IPS DF 6.9 (cell line): ENCODE results near the gene GRIN2B.

ENCODE experiments used
- DNase-seq: peaks from one replicate; pipeline ENCODE4 v3.0.0-alpha.2; 2013; ENCODE audit warnings: low read depth, low spot score
- H3K27ac ChIP-seq: one replicate; pipeline ENCODE4 v1.5.1; 2013; ENCODE audit warnings: low read length, control low read depth
- H3K27me3 ChIP-seq: 2 replicates; pipeline ENCODE4 v1.6.1; 2013; ENCODE audit warnings: mild to moderate bottlenecking, low read length; ENCODE audit not compliant: control insufficient read depth, insufficient read depth
- H3K36me3 ChIP-seq: 2 replicates; pipeline ENCODE4 v1.6.1; 2013; ENCODE audit warnings: low read length; ENCODE audit not compliant: control insufficient read depth, insufficient read depth
- H3K4me1 ChIP-seq: 2 replicates; pipeline ENCODE4 v1.6.1; 2013; ENCODE audit warnings: low read length; ENCODE audit not compliant: control insufficient read depth, insufficient read depth
- H3K4me3 ChIP-seq: 2 replicates; pipeline ENCODE4 v1.5.1; 2013; ENCODE audit warnings: mild to moderate bottlenecking, low read length
- H3K9me3 ChIP-seq: 2 replicates; pipeline ENCODE4 v1.6.1; 2013; ENCODE audit warnings: low read length, inconsistent platforms; ENCODE audit not compliant: control insufficient read depth, insufficient read depth
- WGBS: extraction: QIAGEN DNeasy Blood & Tissue Kit; methylation state at CpG from one replicate; pipeline ENCODE4 v1.1.7; 2013; ENCODE audit warnings: mixed read lengths, missing lambda C conversion rate; ENCODE audit not compliant: insufficient read length, insufficient coverage; 5-methylcytosine and 5-hydroxymethylcytosine counted together

GRIN2B gene

DNA sequence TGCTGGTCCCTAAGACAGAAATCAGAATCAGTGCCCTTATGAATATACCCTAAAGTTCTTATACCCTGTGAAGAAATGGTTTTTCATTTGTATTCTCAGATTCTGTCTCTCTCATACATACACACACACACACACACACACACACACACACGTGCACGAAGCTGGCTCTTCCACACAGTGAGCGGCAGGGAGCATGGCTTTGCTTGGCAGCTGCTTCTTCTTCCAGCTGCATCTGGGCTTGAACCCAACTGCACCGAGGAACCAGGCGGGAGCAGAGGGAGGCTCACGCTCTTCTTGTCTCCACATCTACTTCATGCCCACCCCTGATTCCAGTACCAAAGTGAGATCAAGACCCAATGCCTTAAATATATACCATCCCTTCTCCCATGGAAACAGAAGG, 19.4 kb downstream of the GRIN2B start:
- Histone ChIP-seq H3K27ac (no peak overlapping the region), H3K4me3 (no peak overlapping the region), H3K36me3 (no peaks in the 10 kb centered on the region), H3K4me1 (0 out of 2 replicates have a peak, but pooled peaks cover 2% of the 10 kb centered on the region), H3K9me3 (no peaks in the 10 kb centered on the region), H3K27me3 (no peaks in the 10 kb centered on the region)
- WGBS: no CpG with 5 or more reads among the region's 6 CpGs
- no peak for DNase-seq

DNA sequence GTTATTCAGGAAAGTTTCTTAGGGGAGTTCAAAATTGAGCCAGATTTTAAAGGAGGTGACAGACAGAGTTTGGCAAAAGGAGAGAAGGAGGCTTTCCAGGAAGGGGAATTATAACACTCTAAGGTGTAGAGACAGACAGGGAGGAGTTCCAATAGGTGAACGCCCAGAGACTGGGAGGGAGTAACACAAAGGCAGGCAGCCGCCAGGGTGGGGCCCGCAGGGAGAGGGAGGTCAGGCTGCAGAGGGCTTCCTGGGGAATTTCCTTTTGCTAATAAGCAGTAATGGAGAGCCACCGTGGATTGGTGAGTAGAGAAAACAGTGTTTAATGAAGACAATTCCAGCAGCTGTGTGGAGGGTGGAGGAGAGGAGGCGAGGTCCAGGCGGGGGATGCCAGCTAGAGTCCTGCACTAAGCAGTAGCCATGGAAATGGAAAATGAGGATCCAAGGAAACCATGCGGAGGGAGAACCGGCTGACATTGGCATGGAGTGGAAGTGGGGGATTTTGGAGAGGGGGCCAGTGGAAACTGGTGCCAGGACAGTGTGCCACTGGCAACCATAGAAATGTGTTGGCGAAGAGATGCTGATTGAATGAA, 22.2 kb downstream of the GRIN2B start:
- Histone ChIP-seq H3K4me1 (0 out of 2 replicates have a peak, but pooled peaks cover 2% of the 10 kb centered on the region), H3K9me3 (no peaks in the 10 kb centered on the region), H3K4me3 (no peak overlapping the region), H3K36me3 (no peaks in the 10 kb centered on the region), H3K27me3 (no peaks in the 10 kb centered on the region), H3K27ac (no peak overlapping the region)
- WGBS: no CpG with 5 or more reads among the region's 9 CpGs
- DNase-seq: no peak

DNA sequence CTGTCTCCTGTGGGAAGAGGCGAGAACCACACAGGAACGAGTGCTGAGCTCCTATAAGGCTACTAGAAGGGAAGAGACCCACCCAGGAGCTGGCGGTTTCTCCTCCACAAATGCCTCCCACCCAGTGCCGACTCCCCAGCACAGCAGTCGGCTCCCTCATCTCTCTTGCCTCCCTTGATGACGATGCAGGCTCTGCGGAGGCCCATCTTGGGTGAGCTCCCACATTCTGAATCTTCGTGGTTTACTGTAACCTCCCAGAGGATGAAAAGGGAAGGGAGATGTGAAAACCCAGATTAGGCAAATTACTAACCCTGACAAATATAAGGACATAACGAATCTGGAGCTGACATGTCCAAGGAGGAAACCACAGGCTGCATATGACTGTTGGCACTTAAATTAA, 23.8 kb downstream of the GRIN2B start:
- Histone ChIP-seq H3K27me3 (no peaks in the 10 kb centered on the region), H3K36me3 (no peaks in the 10 kb centered on the region), H3K27ac (no peak overlapping the region), H3K4me3 (no peak overlapping the region), H3K9me3 (no peaks in the 10 kb centered on the region), H3K4me1 (0 out of 2 replicates have a peak, but pooled peaks cover 2% of the 10 kb centered on the region)
- WGBS: no CpG with 5 or more reads among the region's 9 CpGs
- no peak for DNase-seq

DNA sequence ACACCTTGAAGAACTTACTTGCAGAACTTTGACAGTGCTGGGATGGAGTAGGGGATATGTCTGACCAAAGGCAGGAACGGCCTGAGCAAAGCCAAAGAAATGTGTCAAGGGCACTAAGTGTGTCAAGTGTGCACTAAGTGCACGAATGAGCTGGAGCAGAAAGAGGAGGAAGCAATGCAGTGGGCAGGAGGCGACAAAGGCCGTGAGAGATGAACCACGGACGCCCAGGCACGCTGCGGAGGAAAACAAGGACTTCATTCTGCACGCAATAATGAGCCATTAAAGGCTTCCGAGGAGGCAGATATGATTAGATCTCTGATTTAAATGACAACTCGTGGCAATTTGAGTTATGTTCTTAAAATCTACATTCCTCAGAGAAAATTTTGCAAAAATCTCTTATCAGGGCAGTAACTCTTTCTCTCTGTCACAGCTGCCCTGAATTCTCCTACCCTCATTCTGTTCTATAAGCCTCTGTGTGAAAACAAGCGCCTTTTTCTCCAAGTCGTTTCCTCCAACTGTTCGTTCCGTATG, 25.3 kb downstream of the GRIN2B start:
- H3K9me3 ChIP-seq: no peaks in the 10 kb centered on the region
- no peak overlapping the region for H3K4me3 ChIP-seq
- no peaks in the 10 kb centered on the region for H3K27me3 ChIP-seq
- DNase-seq: no peak
- H3K4me1 ChIP-seq: 0 out of 2 replicates have a peak, but pooled peaks cover 2% of the 10 kb centered on the region
- no CpG with 5 or more reads among the region's 15 CpGs for WGBS
- no peak overlapping the region for H3K27ac ChIP-seq
- no peaks in the 10 kb centered on the region for H3K36me3 ChIP-seq

DNA sequence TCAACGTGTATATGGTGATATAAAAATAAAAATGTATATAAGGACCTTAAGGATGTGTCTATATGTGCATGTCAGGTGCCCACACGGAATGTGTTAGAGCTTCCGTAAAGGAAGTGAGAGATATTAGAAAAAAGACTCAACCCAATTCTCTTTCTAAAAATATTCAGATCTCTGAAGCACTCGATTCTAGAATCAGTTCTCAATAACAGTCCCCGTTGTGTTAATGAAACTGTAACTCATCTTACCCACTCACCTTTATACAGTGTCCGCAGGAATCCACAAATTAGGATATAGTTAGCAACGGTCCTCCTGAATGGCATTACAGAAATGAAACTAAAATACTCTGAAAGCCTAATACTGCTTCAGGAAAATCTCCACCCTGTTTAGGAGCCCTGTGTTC, 29.3 kb downstream of the GRIN2B start:
- Histone ChIP-seq H3K27ac (no peak overlapping the region), H3K27me3 (no peaks in the 10 kb centered on the region), H3K4me1 (no peaks in the 10 kb centered on the region), H3K9me3 (no peaks in the 10 kb centered on the region), H3K36me3 (no peaks in the 10 kb centered on the region), H3K4me3 (no peak overlapping the region)
- DNase-seq: no peak
- 97% methylated on average over 1 of the region's 7 CpGs for WGBS

DNA sequence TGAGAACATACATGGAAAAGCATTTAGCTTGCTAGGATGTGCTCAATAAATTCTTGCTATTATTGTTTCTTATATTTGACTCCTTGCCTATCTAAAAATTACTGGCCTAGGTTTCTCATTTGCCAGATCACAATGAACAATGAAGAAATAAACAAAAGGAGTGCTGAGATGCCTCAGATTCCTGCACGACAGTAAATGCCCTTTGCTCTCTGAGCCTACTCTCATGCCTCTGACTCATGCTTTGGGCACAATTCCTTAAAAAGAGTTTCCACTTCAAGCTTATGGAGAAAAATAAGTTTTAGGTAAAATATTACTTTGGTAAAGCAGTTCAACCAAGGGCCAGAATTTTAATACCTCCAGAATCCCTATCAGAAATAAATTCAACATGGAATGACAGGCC, 30.9 kb downstream of the GRIN2B start:
- Histone ChIP-seq H3K9me3 (no peaks in the 10 kb centered on the region), H3K27ac (no peak overlapping the region), H3K27me3 (no peaks in the 10 kb centered on the region), H3K4me1 (no peaks in the 10 kb centered on the region), H3K36me3 (no peaks in the 10 kb centered on the region), H3K4me3 (no peak overlapping the region)
- DNase-seq: no peak
- WGBS: no CpG with 5 or more reads among the region's 1 CpG

DNA sequence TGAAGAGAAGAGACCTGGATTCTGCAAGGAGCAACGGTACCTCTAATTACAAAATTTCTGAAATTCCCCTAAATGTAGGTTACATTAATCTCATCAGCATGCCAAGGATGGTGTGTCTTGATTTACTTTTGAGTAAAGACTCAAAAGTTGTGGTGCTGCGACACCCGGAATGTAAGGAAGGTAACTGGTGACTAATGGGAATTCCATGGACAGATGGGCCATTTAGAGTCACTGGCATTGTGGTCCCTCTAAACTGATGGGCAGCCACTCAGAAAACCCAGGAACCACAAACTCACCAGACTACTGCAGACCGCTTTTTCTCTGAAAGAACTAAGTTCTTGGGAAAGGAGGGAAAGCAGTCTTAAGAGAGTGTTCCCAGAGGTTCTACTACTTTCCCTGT, 32.8 kb downstream of the GRIN2B start:
- no CpG with 5 or more reads among the region's 4 CpGs for WGBS
- Histone ChIP-seq H3K36me3 (no peaks in the 10 kb centered on the region), H3K4me1 (no peaks in the 10 kb centered on the region), H3K4me3 (no peak overlapping the region), H3K9me3 (no peaks in the 10 kb centered on the region), H3K27ac (no peak overlapping the region), H3K27me3 (no peaks in the 10 kb centered on the region)
- no peak for DNase-seq

DNA sequence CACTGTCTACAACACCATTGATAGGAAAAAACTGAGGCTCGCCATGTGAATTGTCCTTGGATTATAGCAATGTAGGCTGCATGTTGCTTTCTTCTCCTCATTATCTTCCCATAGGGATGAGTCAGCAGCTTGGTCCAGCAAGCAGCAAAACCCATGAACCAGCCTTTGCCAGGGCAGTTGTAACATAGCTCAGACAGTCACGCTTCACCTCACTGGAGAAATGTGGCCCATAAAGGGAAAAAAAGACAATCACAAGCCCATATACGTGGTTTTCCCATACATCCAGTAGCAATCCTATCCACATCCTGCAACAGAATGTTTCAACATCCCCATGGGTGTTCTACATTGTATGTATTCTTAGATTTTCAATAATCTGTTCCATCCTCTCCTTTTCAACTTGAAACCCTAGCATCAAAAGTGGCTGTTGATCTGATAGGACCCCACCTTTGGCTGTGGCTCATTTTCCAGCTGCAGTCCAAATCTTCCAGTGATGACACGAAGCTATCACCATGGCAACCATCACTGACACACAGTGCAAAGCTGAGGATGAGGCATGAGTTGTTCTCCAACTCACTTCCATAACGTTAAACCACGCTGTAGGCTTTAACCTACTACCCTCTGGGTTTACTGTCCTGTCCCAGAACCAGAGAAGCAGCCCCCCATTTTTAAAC, 34.0 kb downstream of the GRIN2B start:
- DNase-seq: no peak
- Histone ChIP-seq H3K36me3 (no peaks in the 10 kb centered on the region), H3K4me1 (peaks cover 2% of the 10 kb centered on the region), H3K27ac (no peak overlapping the region), H3K4me3 (no peak overlapping the region), H3K27me3 (no peaks in the 10 kb centered on the region), H3K9me3 (no peaks in the 10 kb centered on the region)
- WGBS: no CpG with 5 or more reads among the region's 6 CpGs

DNA sequence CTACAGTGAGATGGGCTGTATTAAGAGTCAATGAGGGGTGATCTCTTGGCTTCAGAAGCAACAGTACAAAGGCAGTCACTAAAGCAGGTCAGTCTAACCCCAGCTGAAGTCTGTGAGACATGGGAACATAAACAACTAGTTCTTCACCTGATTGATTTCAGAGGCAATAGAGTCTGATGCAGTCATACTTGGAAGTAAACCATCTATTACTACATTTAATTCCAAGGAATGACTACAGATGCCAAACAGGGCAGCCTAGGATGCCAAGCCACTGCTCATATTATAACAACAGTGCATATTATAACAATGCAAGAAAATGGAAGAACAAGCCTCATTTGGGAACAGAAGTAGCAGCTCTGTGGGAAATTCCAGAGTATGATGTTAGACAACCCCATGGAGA, 35.8 kb downstream of the GRIN2B start:
- peaks cover 5% of the 10 kb centered on the region for H3K4me1 ChIP-seq
- H3K4me3 ChIP-seq: no peak overlapping the region
- no peaks in the 10 kb centered on the region for H3K9me3 ChIP-seq
- H3K27ac ChIP-seq: no peak overlapping the region
- H3K36me3 ChIP-seq: no peaks in the 10 kb centered on the region
- no peak for DNase-seq
- no peaks in the 10 kb centered on the region for H3K27me3 ChIP-seq

DNA sequence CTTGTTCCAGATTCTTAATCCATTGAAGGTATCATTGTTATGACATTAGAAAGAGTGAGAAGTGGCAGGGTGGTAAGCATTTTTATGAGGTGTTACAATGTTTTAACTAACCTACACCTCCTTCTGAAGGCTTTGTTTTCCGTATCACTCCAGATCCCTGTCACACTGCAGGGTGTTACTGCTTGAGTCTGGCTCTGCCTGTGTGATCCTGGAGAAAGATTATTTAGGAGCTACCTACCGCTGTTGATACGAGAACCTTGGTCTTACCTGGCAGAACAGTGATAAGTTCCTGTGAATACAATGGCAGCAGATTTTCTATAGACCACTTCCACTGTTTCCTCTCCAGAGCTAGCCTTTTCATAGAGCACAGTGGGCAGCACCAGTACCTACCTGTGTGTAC, 36.2 kb downstream of the GRIN2B start:
- DNase-seq: no peak
- Histone ChIP-seq H3K36me3 (no peaks in the 10 kb centered on the region), H3K4me3 (no peak overlapping the region), H3K4me1 (peaks cover 5% of the 10 kb centered on the region), H3K9me3 (no peaks in the 10 kb centered on the region), H3K27me3 (no peaks in the 10 kb centered on the region), H3K27ac (no peak overlapping the region)
- no CpG with 5 or more reads among the region's 3 CpGs for WGBS

DNA sequence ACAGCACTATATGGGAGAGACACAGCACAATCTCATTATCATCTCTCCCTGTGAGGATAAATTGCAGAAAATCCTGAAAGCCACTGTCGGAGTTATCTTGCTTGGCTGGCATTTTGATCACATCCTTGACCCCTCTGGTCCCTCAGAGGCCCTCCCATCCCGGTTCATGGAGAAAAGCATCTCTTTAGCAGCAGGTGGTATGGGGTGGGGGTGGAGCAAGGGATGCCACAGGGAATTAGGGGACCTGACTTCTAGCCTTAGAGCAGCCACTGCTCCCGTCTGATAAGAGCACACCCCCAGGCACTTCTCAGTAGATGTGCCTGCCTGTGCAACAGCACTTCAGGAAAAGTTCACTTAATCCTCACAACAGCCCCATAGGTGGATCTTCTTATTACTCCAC, 38.6 kb downstream of the GRIN2B start:
- H3K27ac ChIP-seq: no peak overlapping the region
- H3K27me3 ChIP-seq: no peaks in the 10 kb centered on the region
- no peaks in the 10 kb centered on the region for H3K9me3 ChIP-seq
- H3K4me3 ChIP-seq: no peak overlapping the region
- H3K4me1 ChIP-seq: peaks cover 5% of the 10 kb centered on the region
- DNase-seq: no peak
- no peaks in the 10 kb centered on the region for H3K36me3 ChIP-seq
- WGBS: no CpG with 5 or more reads among the region's 3 CpGs
